HepG2 (cell line): ENCODE measurements around the gene MYLK2. TPM values are rescaled to one million over a fixed set of nuclear protein-coding genes. Genes with fewer than 3 reads are reported as not detected.

Experiments
- ATAC-seq: fragments of 200-7000 bp; cut with Tn5 transposase; 3 replicates; pipeline ENCODE4 v1.9.1; 2020; ENCODE audit warnings: mild to moderate bottlenecking, moderate library complexity
- BruUV-seq: library from RNA; stranded (reverse); fragments of 400-500 nt; replicated peaks from 2 replicates; lab custom pipeline; 2021; lab: Mats Ljungman, UMichigan
- CTCF ChIA-PET: fragments of 300-600 bp; formaldehyde crosslinking; extraction: SDS; loops from one replicate; lab custom pipeline; 2021; ENCODE audit warnings: low total read pairs, inconsistent platforms, low intra/inter-chr PET ratio; lab: Yijun Ruan, JAX
- POLR2A ChIA-PET: fragments of 350-600 bp; sonication (Branson Sonifier 250); formaldehyde crosslinking; loops from one replicate; lab custom pipeline; 2020; ENCODE audit warnings: antibody characterized with exemption, inconsistent platforms; lab: Yijun Ruan, JAX
- DNase-seq: peaks from one replicate; pipeline ENCODE4 v3.0.0-alpha.2; 2015; ENCODE audit warnings: low spot score
- FAIRE-seq: peaks from 3 replicates; lab custom pipeline; 2011; peaks lifted over from hg19 to GRCh38; lab: Jason Lieb, UNC
- H2AFZ ChIP-seq: one replicate; pipeline ENCODE4 v1.6.1; 2011; ENCODE audit warnings: low read length, inconsistent platforms
- H3K27ac ChIP-seq: fragments of 300-600 bp; 3 replicates; pipeline ENCODE4 v1.8.0; 2011; ENCODE audit warnings: mixed run types, mild to moderate bottlenecking, mixed read lengths, low read length, inconsistent platforms; ENCODE audit not compliant: insufficient read depth; ENCODE audit errors: extremely low read length
- H3K27me3 ChIP-seq, 2 experiments: fragments of 200-600 bp in 1 of 2; 2 replicates in 1 of 2; 3 replicates in 1 of 2; pipeline versions ENCODE4 v1.6.0 to v1.8.0; 2011; ENCODE audit warnings: low read length in 2 of 2, mild to moderate bottlenecking in 2 of 2, moderate library complexity in 2 of 2, inconsistent platforms in 1 of 2; ENCODE audit not compliant: insufficient read depth in 2 of 2, control insufficient read depth in 1 of 2
- H3K36me3 ChIP-seq, 2 experiments: fragments of 200-600 bp in 1 of 2; replicated peaks in 1 of 2; 2 replicates in 1 of 2; 3 replicates in 1 of 2; pipeline versions ENCODE4 v1.5.1 to v1.8.0; 2011; ENCODE audit warnings: low read length in 2 of 2, inconsistent platforms in 1 of 2; ENCODE audit not compliant: insufficient read depth in 2 of 2, control insufficient read depth in 1 of 2
- H3K4me1 ChIP-seq: 2 replicates; pipeline ENCODE4 v1.5.1; 2012; ENCODE audit warnings: low read length, inconsistent platforms; ENCODE audit not compliant: insufficient read depth
- H3K4me2 ChIP-seq: 2 replicates; pipeline ENCODE4 v1.6.0; 2011; ENCODE audit warnings: low read depth, low read length, inconsistent platforms
- H3K4me3 ChIP-seq, 3 experiments: fragments of 200-600 bp in 1 of 3; sonication (generic), shearing (Covaris generic) in 1 of 3; replicated peaks in 1 of 3; 2 replicates each; pipeline ENCODE4 v1.5.1; 2011 to 2016; ENCODE audit warnings: low read length in 3 of 3, inconsistent platforms in 2 of 3, low read depth in 2 of 3, mild to moderate bottlenecking in 2 of 3, control low read depth in 1 of 3, mixed read lengths in 1 of 3; ENCODE audit not compliant: insufficient read depth in 1 of 3
- H3K79me2 ChIP-seq: one replicate; pipeline ENCODE4 v1.6.1; 2011; ENCODE audit warnings: low read length, inconsistent platforms; ENCODE audit not compliant: insufficient read depth
- H3K9ac ChIP-seq: 2 replicates; pipeline ENCODE4 v1.6.0; 2011; ENCODE audit warnings: mild to moderate bottlenecking, low read depth, low read length, inconsistent platforms; ENCODE audit not compliant: insufficient read depth
- H3K9me3 ChIP-seq: 2 replicates; pipeline ENCODE4 v1.5.1; 2012; ENCODE audit warnings: mild to moderate bottlenecking, low read length
- H4K20me1 ChIP-seq: 2 replicates; pipeline ENCODE4 v1.6.0; 2011; ENCODE audit warnings: inconsistent platforms, mild to moderate bottlenecking, low read length, moderate library complexity; ENCODE audit not compliant: insufficient read depth
- CSRNP2 ChIP-seq: sonication (generic); formaldehyde crosslinking; conservative IDR thresholded peaks from 2 replicates; pipeline ENCODE4 v1.8.0; 2022; ENCODE audit warnings: low read depth, missing genetic modification reagents
- MAZ ChIP-seq, 2 experiments: sonication (generic) in 1 of 2; formaldehyde crosslinking in 1 of 2; IDR thresholded peaks; 2 replicates each; pipeline versions ENCODE4 v1.5.0 to v1.6.1; 2012 to 2020; ENCODE audit warnings: low read depth in 2 of 2, mild to moderate bottlenecking in 2 of 2, borderline replicate concordance in 1 of 2, improper control_type of control experiment in 1 of 2, low read length in 1 of 2, missing genetic modification reagents in 1 of 2, moderate library complexity in 1 of 2
- PCBP2 ChIP-seq: fragments of 200-400 bp; formaldehyde crosslinking; optimal IDR thresholded peaks from 2 replicates; pipeline ENCODE3; 2018; ENCODE audit warnings: low read length, low read depth; ENCODE audit not compliant: poor library complexity, severe bottlenecking
- ZNF333 ChIP-seq: sonication (generic); formaldehyde crosslinking; IDR thresholded peaks from 2 replicates; pipeline ENCODE4 v1.4.0; 2020; ENCODE audit warnings: mild to moderate bottlenecking, missing genetic modification reagents, borderline replicate concordance
- ZNF629 ChIP-seq: sonication (generic); formaldehyde crosslinking; conservative IDR thresholded peaks from 2 replicates; pipeline ENCODE4 v1.5.0; 2020; ENCODE audit warnings: missing genetic modification reagents
- ZNF674 ChIP-seq: sonication (generic); formaldehyde crosslinking; IDR thresholded peaks from 2 replicates; pipeline ENCODE4 v1.5.0; 2020; ENCODE audit warnings: low read depth, mild to moderate bottlenecking, missing genetic modification reagents
- WGBS: methylation state at CpG from one replicate; pipeline ENCODE4 v1.1.6; 2017; ENCODE audit warnings: low lambda C conversion rate; 5-methylcytosine and 5-hydroxymethylcytosine counted together
- in situ Hi-C: cut with HindIII; loops from 2 replicates; pipeline ENCODE4 v1.10.0; 2017; ENCODE audit warnings: low pct_unique_long_range_greater_than_20kb; ENCODE audit not compliant: extremely low pct_ligation_motif_present
- intact Hi-C: fragments of 100-400 bp; cut with micrococcal nuclease; formaldehyde crosslinking; loops from one replicate; pipeline ENCODE4 v1.10.0; 2022; ENCODE audit not compliant: unreplicated experiment
- polyA plus RNA-seq, 8 experiments: library from polyadenylated mRNA; depleted of rRNA in 3 of 8; stranded (reverse) in 7 of 8; unstranded in 1 of 8; fragments of >200 nt; fragmentation: Illumina TruSeq in 4 of 8; extraction: Trizol in 4 of 8; gene quantifications; 2 replicates each; pipeline versions ENCODE4 v1.2.1 to v1.2.3, GENCODE V29; 2011 to 2016; ENCODE audit warnings: low read depth in 4 of 8, missing spikeins in 1 of 8, mixed read lengths in 1 of 8; ENCODE audit not compliant: insufficient read depth in 1 of 8
- total RNA-seq, 5 experiments: library from RNA; depleted of rRNA; stranded (reverse); fragments of >200 nt; fragmentation: Illumina TruSeq; extraction: Trizol; gene quantifications; 2 replicates each; pipeline ENCODE4 v1.2.3, GENCODE V29; 2016; ENCODE audit warnings: low read depth in 1 of 5

MYLK2 gene
- total and polyA plus RNA-seq, 2 of the 13 experiments (the other 11 are each of a cell fraction or from before 2014, with no cell fraction given), result 0.27 TPM; not detected in 1

- no peak for TF ChIP-seq ZNF674 (CRISPR knock-in tag)
These were observed 45.6 kb downstream of the MYLK2 start (continued) for GRCh38 chr20:31864521-31865400.

GRCh38 chr20:31866221-31866620 lies 47.1 kb downstream of the MYLK2 start:
- ATAC-seq, result no peak
- TF ChIP-seq ZNF333 (CRISPR knock-in tag), result no peak
- no peak for TF ChIP-seq CSRNP2 (CRISPR knock-in tag)
- no peak for TF ChIP-seq PCBP2
- peak; percentile 68 for TF ChIP-seq ZNF629
- TF ChIP-seq MAZ (IDR thresholded peaks at IDR 0.05; ENCODE audit: borderline replicate concordance, low read depth, low read length), result no peak
- TF ChIP-seq MAZ (CRISPR knock-in tag; IDR thresholded peaks at IDR 0.05; ENCODE audit: low read depth), result no peak
- WGBS, result 31% methylated on average over 3 of the region's 3 CpGs
- H3K4me3 ChIP-seq, result no peak overlapping the region
- H3K9ac ChIP-seq, result no peak overlapping the region
- H3K36me3 ChIP-seq, result no peaks in the 10 kb centered on the region
- H3K9me3 ChIP-seq, result no peaks in the 10 kb centered on the region
- H3K27ac ChIP-seq, result no peak overlapping the region
- DNase-seq, result no peak
- in situ Hi-C loops (no loop called here), intact Hi-C loops (no loop called here)
- H3K4me1 ChIP-seq, result peaks cover 26% of the 10 kb centered on the region
- H2AFZ ChIP-seq, result no peak overlapping the region
- H3K79me2 ChIP-seq, result no peaks in the 10 kb centered on the region
- H3K4me2 ChIP-seq, result no peak overlapping the region
- peaks cover 14 to 42% of the 10 kb centered on the region in 2 experiments; a peak in 4 of 5 replicates for H3K27me3 ChIP-seq
- H4K20me1 ChIP-seq, result no peaks in the 10 kb centered on the region
- FAIRE-seq, result no peak
- BruUV-seq, result no TSS peak
- ChIA-PET POLR2A (no interaction called here), CTCF (no interaction called here)
